Epidermal melanocyte (primary cell): Measurements from ENCODE around the gene ODF4.
"Not testable (repeated sequence)": the region's sequence is repeated elsewhere in the genome, so short reads cannot be mapped to it uniquely, and the experiment has no call there.

ENCODE experiments used
- DNase-seq: peaks from one replicate; pipeline ENCODE4 v3.0.0; 2011; ENCODE audit warnings: low spot score; ENCODE audit not compliant: insufficient read length

The ODF4 gene

GRCh38 chr17:8366231-8366630, 26.6 kb downstream of the ODF4 start:
- no peak for DNase-seq

- no peak for DNase-seq
These were observed 28.6 kb downstream of the ODF4 start for GRCh38 chr17:8368193-8368592.

GRCh38 chr17:8369944-8370343, 30.3 kb downstream of the ODF4 start:
- no peak for DNase-seq

- no peak for DNase-seq
These were observed 32.1 kb downstream of the ODF4 start for GRCh38 chr17:8371786-8372185.

GRCh38 chr17:8372422-8372821, 32.8 kb downstream of the ODF4 start:
- no peak for DNase-seq

- DNase-seq = not testable (repeated sequence)
These were observed 34.2 kb downstream of the ODF4 start for GRCh38 chr17:8373856-8374255.

- DNase-seq = no peak
These were observed 36.2 kb downstream of the ODF4 start for GRCh38 chr17:8375738-8376259.

- DNase-seq = peak; percentile 97
These were observed 36.8 kb downstream of the ODF4 start, which contains the start of gene KRABD2 for GRCh38 chr17:8376271-8377067. TSS of gene KRABD2 (minus strand) at chr17:8376704.

- no peak for DNase-seq
These were observed 37.8 kb downstream of the ODF4 start for GRCh38 chr17:8377422-8377821.

GRCh38 chr17:8378117-8378516, 38.5 kb downstream of the ODF4 start:
- not testable (repeated sequence) for DNase-seq

GRCh38 chr17:8380049-8380448, 40.4 kb downstream of the ODF4 start:
- no peak for DNase-seq

GRCh38 chr17:8382052-8382879, 42.6 kb downstream of the ODF4 start:
- DNase-seq = no peak

GRCh38 chr17:8382880-8383142, 43.2 kb downstream of the ODF4 start:
- DNase-seq = no peak

- DNase-seq = peak; percentile 95
These were observed 43.6 kb downstream of the ODF4 start, which contains the start of gene RPL26 for GRCh38 chr17:8383143-8383822. TSS of gene RPL26 (minus strand) at chr17:8383193. CDS start at chr17:8382310, 883 bp downstream.

GRCh38 chr17:8384801-8385378, 45.2 kb downstream of the ODF4 start:
- DNase-seq = peak; percentile 33

GRCh38 chr17:8386841-8387240, 47.2 kb downstream of the ODF4 start:
- DNase-seq = no peak

GRCh38 chr17:8387914-8388651, 48.4 kb downstream of the ODF4 start:
- DNase-seq = no peak

- DNase-seq = no peak
These were observed 52.1 kb downstream of the ODF4 start for GRCh38 chr17:8391711-8392110.

- no peak for DNase-seq
These were observed 52.6 kb downstream of the ODF4 start for GRCh38 chr17:8392274-8392673.

- DNase-seq = no peak
These were observed 53.2 kb downstream of the ODF4 start for GRCh38 chr17:8392674-8393469.
